Fibroblast of gingiva (primary cell): ENCODE results near the gene KRT9.

Experiments used
- DNase-seq: peaks from one replicate; pipeline ENCODE4 v3.0.0-alpha.2; 2011; ENCODE audit warnings: low read depth

KRT9 gene

GRCh38 chr17:41527063-41528023 is 44.5 kb downstream of the KRT9 start:
- no peak for DNase-seq

GRCh38 chr17:41524261-41524660 is 47.6 kb downstream of the KRT9 start:
- no peak for DNase-seq

GRCh38 chr17:41523787-41524186 is 48.1 kb downstream of the KRT9 start:
- DNase-seq: no peak

- DNase-seq: no peak
Measured at GRCh38 chr17:41523225-41523593, 48.6 kb downstream of the KRT9 start.

- no peak for DNase-seq
Measured at GRCh38 chr17:41522301-41523224, 49.3 kb downstream of the KRT9 start.

- no peak for DNase-seq
Measured at GRCh38 chr17:41521574-41522261, 50.1 kb downstream of the KRT9 start.

GRCh38 chr17:41520821-41521521 is 50.9 kb downstream of the KRT9 start:
- DNase-seq: no peak

GRCh38 chr17:41519501-41520224 is 52.2 kb downstream of the KRT9 start:
- DNase-seq: no peak

- no peak for DNase-seq
Measured at GRCh38 chr17:41518789-41519449, 52.9 kb downstream of the KRT9 start, which contains the start of gene KRT15. Gene KRT15 (minus strand): TSS chr17:41518890. CDS start chr17:41518827, 63 bp downstream.

- DNase-seq: no peak
Measured at GRCh38 chr17:41518031-41518430, 53.8 kb downstream of the KRT9 start.

GRCh38 chr17:41516830-41517283 is 55.0 kb downstream of the KRT9 start:
- DNase-seq: no peak

GRCh38 chr17:41516147-41516829 is 55.6 kb downstream of the KRT9 start:
- DNase-seq: no peak
